ENCODE data around the gene DOCK1. TPM values are rescaled to one million over a fixed set of nuclear protein-coding genes. Genes with fewer than 3 reads are reported as not detected.
A peak's percentile ranks its signal among the peaks of the same experiment; 100 is the strongest.

DOCK1 gene
- total and polyA plus RNA-seq, 3 donors from 2014 or later: 19.0 to 46.2 (median 32.0) TPM

- DNase-seq: no peak
- intact Hi-C loops (cut with DNase I; ENCODE audit: low total_unique reads): no loop called here
- no peaks in the 10 kb centered on the region for H3K36me3 ChIP-seq (ENCODE audit: low read depth, missing control alignments)
- WGBS, 2 donors: 85 to 86% methylated on average over 4 of the region's 4 CpGs
- peaks cover 24% of the 10 kb centered on the region for H3K4me1 ChIP-seq
- no peak for TF ChIP-seq POLR2A (IDR thresholded peaks at IDR 0.05)
- no peak for TF ChIP-seq CTCF (IDR thresholded peaks at IDR 0.05)
- H3K27me3 ChIP-seq: no peaks in the 10 kb centered on the region
- H3K9me3 ChIP-seq: no peaks in the 10 kb centered on the region
- H3K27ac ChIP-seq: peak overlapping the region in 1 of 2 donors; percentile 37
- H3K4me3 ChIP-seq: no peak overlapping the region
Measured at GRCh38 chr10:127157089-127157488, 251.9 kb downstream of the DOCK1 start.

- H3K4me3 ChIP-seq: no peak overlapping the region
- peaks cover 24% of the 10 kb centered on the region for H3K4me1 ChIP-seq
- no peaks in the 10 kb centered on the region for H3K36me3 ChIP-seq (ENCODE audit: low read depth, missing control alignments)
- 17 to 25% methylated on average over 2 of the region's 2 CpGs for WGBS, 2 donors
- intact Hi-C loops (cut with DNase I; ENCODE audit: low total_unique reads): no loop called here
- H3K9me3 ChIP-seq: no peaks in the 10 kb centered on the region
- H3K27ac ChIP-seq: peak overlapping the region; percentile 3 to 37
- TF ChIP-seq POLR2A (IDR thresholded peaks at IDR 0.05) (no peak), CTCF (IDR thresholded peaks at IDR 0.05) (no peak)
- no peaks in the 10 kb centered on the region for H3K27me3 ChIP-seq
- DNase-seq: no peak
Measured at GRCh38 chr10:127157506-127158200, 252.4 kb downstream of the DOCK1 start.

GRCh38 chr10:127158662-127159061 is 253.4 kb downstream of the DOCK1 start:
- no peaks in the 10 kb centered on the region for H3K36me3 ChIP-seq (ENCODE audit: low read depth, missing control alignments)
- peaks cover 24% of the 10 kb centered on the region for H3K4me1 ChIP-seq
- no peak for TF ChIP-seq CTCF (IDR thresholded peaks at IDR 0.05)
- TF ChIP-seq POLR2A (IDR thresholded peaks at IDR 0.05): no peak
- DNase-seq: no peak
- H3K4me3 ChIP-seq: no peak overlapping the region
- no peaks in the 10 kb centered on the region for H3K9me3 ChIP-seq
- intact Hi-C loops (cut with DNase I; ENCODE audit: low total_unique reads): no loop called here
- 90 to 92% methylated on average over 2 of the region's 2 CpGs for WGBS, 2 donors
- no peak overlapping the region for H3K27ac ChIP-seq
- no peaks in the 10 kb centered on the region for H3K27me3 ChIP-seq

- no peaks in the 10 kb centered on the region for H3K36me3 ChIP-seq (ENCODE audit: low read depth, missing control alignments)
- peak overlapping the region in 1 of 2 donors; percentile 20 for H3K27ac ChIP-seq
- H3K4me1 ChIP-seq: peaks cover 24% of the 10 kb centered on the region
- no peaks in the 10 kb centered on the region for H3K27me3 ChIP-seq
- no peak for TF ChIP-seq CTCF (IDR thresholded peaks at IDR 0.05)
- no peak for TF ChIP-seq POLR2A (IDR thresholded peaks at IDR 0.05)
- WGBS, 2 donors: 60 to 61% methylated on average over 13 of the region's 13 CpGs
- DNase-seq: peak; percentile 25
- no peak overlapping the region for H3K4me3 ChIP-seq
- intact Hi-C loops (cut with DNase I; ENCODE audit: low total_unique reads): no loop called here
- no peaks in the 10 kb centered on the region for H3K9me3 ChIP-seq
Measured at GRCh38 chr10:127159648-127160245, 254.5 kb downstream of the DOCK1 start.
